ENCODE results near the gene AKAP8L.

Gene AKAP8L

DNA sequence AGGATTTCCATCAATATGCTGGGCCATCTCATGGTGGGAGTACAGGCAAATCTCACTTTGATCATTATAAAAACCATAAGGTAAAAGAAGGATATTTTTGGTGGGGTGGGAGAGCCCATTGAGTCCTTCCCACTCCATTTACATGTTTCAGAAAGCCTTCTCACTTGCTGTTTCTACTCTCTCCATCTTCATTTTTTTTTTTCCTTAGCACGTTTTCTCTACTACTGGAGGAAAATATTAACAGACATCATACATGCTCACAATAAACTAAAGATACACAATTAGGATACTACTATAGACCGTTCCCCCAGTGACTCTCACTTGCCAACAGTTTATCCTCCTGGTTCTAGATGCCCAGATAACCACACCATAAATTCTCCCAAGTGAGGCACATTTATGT, 37.4 kb downstream of the AKAP8L start:
- Histone ChIP-seq H3K27me3 (ENCODE audit: control insufficient read depth, insufficient read depth, low read length, poor library complexity, severe bottlenecking) (no peaks in the 10 kb centered on the region), H3K4me1 (ENCODE audit: control insufficient read depth, insufficient read depth, low read length) (peaks cover 7% of the 10 kb centered on the region), H3K36me3 (ENCODE audit: control insufficient read depth, insufficient read depth, low read length) (no peaks in the 10 kb centered on the region), H3K4me3 (ENCODE audit: insufficient read depth, low read depth, low read length) (no peak overlapping the region), H3K9me3 (ENCODE audit: control insufficient read depth, low read length) (no peaks in the 10 kb centered on the region), H3K27ac (ENCODE audit: insufficient read depth, low read depth, low read length, poor library complexity, severe bottlenecking) (peak overlapping the region; percentile 89)
- 92 to 95% methylated on average over 2 of the region's 2 CpGs for WGBS, 2 experiments

DNA sequence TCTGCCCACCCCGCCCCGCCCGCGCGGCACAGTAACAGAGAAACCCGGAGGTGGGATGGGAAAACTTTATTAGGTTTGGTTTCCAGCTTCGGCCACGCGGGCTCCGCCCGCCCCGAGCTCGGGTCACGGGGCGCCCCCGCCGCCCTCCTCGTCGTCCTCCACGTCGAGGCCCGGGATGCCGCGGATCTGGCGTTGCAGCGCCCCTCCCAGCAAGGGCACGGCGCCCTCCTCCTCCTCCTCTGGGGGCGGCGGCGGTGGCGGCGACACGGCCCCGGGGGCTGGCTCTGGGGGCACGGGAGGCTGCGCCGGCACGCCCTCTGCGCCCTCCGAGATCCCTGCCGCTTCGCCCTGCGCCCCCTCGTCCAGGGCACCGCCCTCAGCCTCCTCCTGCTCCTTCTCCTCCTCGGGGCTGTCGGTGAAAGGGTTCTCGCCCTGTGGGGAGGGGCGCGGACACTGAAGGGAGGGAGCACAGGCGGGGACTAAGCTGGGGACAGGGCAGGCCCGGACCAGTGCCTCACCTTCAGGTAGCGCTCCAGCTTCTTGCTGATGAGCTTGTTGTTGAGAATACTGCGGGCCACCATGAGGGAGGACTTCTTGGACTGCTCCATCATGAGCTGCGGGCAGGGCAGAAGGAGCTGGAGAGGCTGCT, 38.7 kb downstream of the AKAP8L start:
- H3K4me3 ChIP-seq (ENCODE audit: insufficient read depth, low read depth, low read length) = peak overlapping the region; percentile 52
- H3K27me3 ChIP-seq (ENCODE audit: control insufficient read depth, insufficient read depth, low read length, poor library complexity, severe bottlenecking) = no peaks in the 10 kb centered on the region
- peak overlapping the region; percentile 89 for H3K27ac ChIP-seq (ENCODE audit: insufficient read depth, low read depth, low read length, poor library complexity, severe bottlenecking)
- no peaks in the 10 kb centered on the region for H3K9me3 ChIP-seq (ENCODE audit: control insufficient read depth, low read length)
- H3K4me1 ChIP-seq (ENCODE audit: control insufficient read depth, insufficient read depth, low read length) = peaks cover 7% of the 10 kb centered on the region
- no peaks in the 10 kb centered on the region for H3K36me3 ChIP-seq (ENCODE audit: control insufficient read depth, insufficient read depth, low read length)
- 1% methylated on average over 56 of the region's 56 CpGs for WGBS, 2 experiments

DNA sequence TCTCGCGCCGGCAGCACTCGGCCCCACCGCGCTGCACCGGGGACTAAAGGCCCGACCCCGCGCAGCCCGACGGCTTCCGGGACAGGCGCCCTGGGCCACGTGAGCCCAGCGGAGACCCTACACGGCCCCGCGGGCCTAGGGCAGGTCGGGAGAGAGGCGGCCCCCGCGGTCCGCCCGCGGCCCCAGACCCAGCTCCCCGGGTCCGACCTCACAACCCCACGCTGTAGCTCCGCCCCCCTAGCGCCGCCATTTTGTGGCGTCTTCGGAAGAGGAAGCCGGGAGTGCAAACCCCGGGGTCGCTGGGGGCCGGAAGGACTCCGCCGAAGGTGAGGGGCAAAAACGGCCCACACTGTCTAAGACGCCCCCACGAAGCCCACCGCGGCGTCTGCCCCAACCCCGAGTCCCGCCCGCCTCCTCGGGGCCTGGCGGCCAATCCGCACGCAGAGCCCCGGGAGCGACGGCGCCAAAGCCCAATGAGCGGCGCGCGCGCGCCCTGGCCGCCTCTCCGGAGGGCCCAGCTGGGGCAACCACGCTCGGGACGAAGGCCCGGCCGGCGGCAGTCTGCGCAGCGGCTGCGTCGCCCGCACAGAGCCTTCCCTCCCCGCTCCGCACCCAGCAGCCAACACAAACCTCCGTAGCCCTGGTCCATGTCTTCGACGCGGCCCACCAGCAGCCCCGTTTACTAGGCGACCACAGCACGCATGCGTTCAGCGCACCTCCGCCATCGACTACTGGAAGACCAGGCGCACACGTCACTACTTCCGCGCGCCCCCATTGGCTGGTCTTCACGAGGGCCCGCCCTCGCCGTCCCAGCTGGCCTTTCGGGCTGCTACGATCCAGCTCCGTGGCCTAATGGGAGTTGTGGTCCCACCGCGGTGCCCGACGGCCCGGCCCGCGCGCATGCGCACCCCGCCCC, 39.4 kb downstream of the AKAP8L start, which contains the start of gene AKAP8:
AKAP8 (minus strand) TSS at position 705 of the 916 bp plus-strand sequence; CDS start at position 649, 56 bp downstream.
- Histone ChIP-seq H3K27ac (ENCODE audit: insufficient read depth, low read depth, low read length, poor library complexity, severe bottlenecking) (peak within 1 kb of the TSS; percentile 96), H3K27me3 (ENCODE audit: control insufficient read depth, insufficient read depth, low read length, poor library complexity, severe bottlenecking) (no peaks in the 10 kb centered on the region), H3K9me3 (ENCODE audit: control insufficient read depth, low read length) (no peaks in the 10 kb centered on the region), H3K4me1 (ENCODE audit: control insufficient read depth, insufficient read depth, low read length) (peaks cover 7% of the 10 kb centered on the region), H3K36me3 (ENCODE audit: control insufficient read depth, insufficient read depth, low read length) (no peaks in the 10 kb centered on the region), H3K4me3 (ENCODE audit: insufficient read depth, low read depth, low read length) (peak within 1 kb of the TSS; percentile 74)
- 0% methylated on average over 111 of the region's 111 CpGs for WGBS, 2 experiments

DNA sequence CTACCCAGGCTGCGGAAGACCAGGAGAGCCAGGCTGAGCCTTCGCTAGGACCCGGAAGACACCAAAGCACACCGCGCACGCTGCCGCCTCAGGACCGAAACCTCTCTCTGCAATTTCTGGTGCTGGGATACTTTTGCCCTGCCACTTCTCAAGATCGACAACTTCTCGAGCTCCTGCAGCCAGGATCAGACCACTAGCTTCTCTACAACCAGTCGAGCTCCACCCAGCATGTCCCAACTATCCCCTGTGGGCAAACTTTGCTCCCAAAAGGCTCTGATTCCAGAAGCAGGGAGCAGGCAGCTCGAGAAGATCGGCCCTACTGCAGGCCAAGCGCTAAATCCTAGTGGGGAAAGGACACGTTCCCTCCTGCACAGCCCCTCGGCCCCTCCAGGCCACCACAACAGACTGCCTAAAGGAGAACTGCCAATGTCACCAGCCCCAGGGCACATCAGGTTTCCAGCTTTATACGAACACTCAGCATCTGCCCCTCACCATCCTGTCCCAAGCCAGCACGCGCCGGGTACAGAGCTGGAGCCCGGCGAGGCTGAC, 40.2 kb downstream of the AKAP8L start:
- Histone ChIP-seq H3K9me3 (ENCODE audit: control insufficient read depth, low read length) (no peaks in the 10 kb centered on the region), H3K27ac (ENCODE audit: insufficient read depth, low read depth, low read length, poor library complexity, severe bottlenecking) (peak overlapping the region; percentile 96), H3K27me3 (ENCODE audit: control insufficient read depth, insufficient read depth, low read length, poor library complexity, severe bottlenecking) (no peaks in the 10 kb centered on the region), H3K4me1 (ENCODE audit: control insufficient read depth, insufficient read depth, low read length) (peaks cover 7% of the 10 kb centered on the region), H3K36me3 (ENCODE audit: control insufficient read depth, insufficient read depth, low read length) (no peaks in the 10 kb centered on the region), H3K4me3 (ENCODE audit: insufficient read depth, low read depth, low read length) (peak overlapping the region; percentile 74)
- 0% methylated on average over 22 of the region's 22 CpGs for WGBS, 2 experiments

DNA sequence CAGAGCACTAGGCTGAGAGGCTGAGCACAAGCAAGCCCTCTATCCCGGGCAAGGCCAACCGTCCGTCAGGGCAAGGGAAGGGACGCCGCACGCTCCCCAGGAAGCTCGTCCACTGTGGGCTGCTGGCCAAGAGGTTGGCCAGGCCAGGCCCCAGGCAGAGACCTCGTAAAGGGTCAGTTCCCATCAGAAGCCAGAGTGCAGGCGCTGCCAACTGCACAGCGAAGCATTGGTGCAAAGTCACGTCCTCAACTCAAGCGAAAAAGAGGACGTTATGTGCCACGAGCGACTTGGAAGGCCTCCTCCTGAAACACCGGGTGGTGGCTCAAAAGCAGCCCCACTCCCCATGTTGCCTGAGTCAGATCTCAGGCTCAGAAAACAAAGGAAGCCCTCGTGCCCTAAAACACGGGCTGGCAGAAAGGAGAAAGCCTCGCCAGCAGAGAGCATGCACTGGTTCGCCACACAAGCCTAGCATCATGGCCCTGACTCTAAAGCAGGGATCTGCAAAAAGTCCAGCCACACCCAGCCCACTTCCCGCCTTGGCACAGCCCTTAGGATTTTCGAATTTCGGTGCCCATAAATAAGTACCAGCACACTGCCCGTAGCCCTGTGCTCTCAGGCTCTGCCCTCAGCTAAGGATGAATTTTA, 43.9 kb downstream of the AKAP8L start:
- H3K9me3 ChIP-seq (ENCODE audit: control insufficient read depth, low read length) = no peaks in the 10 kb centered on the region
- H3K27me3 ChIP-seq (ENCODE audit: control insufficient read depth, insufficient read depth, low read length, poor library complexity, severe bottlenecking) = no peaks in the 10 kb centered on the region
- H3K4me3 ChIP-seq (ENCODE audit: insufficient read depth, low read depth, low read length) = no peak overlapping the region
- H3K36me3 ChIP-seq (ENCODE audit: control insufficient read depth, insufficient read depth, low read length) = peaks cover 27% of the 10 kb centered on the region
- WGBS, 2 experiments = 93 to 94% methylated on average over 24 of the region's 24 CpGs
- no peaks in the 10 kb centered on the region for H3K4me1 ChIP-seq (ENCODE audit: control insufficient read depth, insufficient read depth, low read length)
- H3K27ac ChIP-seq (ENCODE audit: insufficient read depth, low read depth, low read length, poor library complexity, severe bottlenecking) = no peak overlapping the region

DNA sequence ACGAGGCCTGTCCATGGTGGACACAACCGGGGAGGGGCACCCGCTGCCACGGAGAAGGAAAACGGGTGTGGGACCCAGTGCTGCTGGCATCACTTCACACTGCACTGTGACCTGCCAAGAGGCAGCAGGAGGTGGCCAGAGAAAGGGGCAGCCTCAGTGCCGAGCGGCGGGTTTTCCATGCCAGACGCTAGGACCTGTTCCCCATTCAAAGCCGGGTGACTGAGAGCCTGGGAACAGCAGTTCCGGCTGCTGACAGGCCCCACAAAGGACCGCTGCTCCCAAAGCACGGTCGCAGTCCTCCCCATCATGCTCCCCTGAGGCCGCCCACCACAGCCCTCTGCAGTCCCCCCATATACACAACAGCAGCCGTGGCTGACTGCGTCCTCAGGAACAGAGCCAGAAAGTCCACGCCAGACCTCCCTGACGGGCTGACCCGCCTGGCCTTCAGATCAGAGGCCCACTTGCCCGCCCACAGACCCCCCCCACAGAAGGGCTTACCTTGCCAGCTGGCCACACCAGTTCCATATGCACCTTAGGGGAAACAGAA, 44.6 kb downstream of the AKAP8L start:
- no peaks in the 10 kb centered on the region for H3K27me3 ChIP-seq (ENCODE audit: control insufficient read depth, insufficient read depth, low read length, poor library complexity, severe bottlenecking)
- H3K36me3 ChIP-seq (ENCODE audit: control insufficient read depth, insufficient read depth, low read length) = peaks cover 34% of the 10 kb centered on the region
- WGBS, 2 experiments = 87 to 89% methylated on average over 21 of the region's 21 CpGs
- H3K4me1 ChIP-seq (ENCODE audit: control insufficient read depth, insufficient read depth, low read length) = no peaks in the 10 kb centered on the region
- no peak overlapping the region for H3K4me3 ChIP-seq (ENCODE audit: insufficient read depth, low read depth, low read length)
- no peaks in the 10 kb centered on the region for H3K9me3 ChIP-seq (ENCODE audit: control insufficient read depth, low read length)
- H3K27ac ChIP-seq (ENCODE audit: insufficient read depth, low read depth, low read length, poor library complexity, severe bottlenecking) = no peak overlapping the region

DNA sequence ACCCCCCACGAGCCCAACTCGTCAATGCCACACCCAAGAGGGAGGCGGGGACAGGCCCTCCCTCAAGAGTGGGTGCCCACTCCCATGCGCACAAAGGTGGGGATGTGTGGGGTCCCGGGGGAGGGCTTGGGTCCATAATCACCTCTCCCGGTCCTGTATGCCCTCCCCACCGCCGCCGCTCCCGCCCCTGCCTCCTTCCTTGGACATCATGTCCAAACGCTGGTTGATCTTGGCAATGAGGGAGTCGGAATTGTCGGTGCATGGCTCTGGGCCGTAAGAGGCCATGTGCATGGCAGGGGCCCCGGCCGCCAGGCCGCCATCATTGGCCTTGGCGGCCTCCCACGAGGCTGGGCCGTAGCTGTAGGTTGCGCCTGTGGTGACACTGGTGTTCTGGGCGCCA, 45.1 kb downstream of the AKAP8L start:
- 96 to 97% methylated on average over 22 of the region's 22 CpGs for WGBS, 2 experiments
- H3K4me1 ChIP-seq (ENCODE audit: control insufficient read depth, insufficient read depth, low read length) = no peaks in the 10 kb centered on the region
- H3K27me3 ChIP-seq (ENCODE audit: control insufficient read depth, insufficient read depth, low read length, poor library complexity, severe bottlenecking) = no peaks in the 10 kb centered on the region
- peaks cover 39% of the 10 kb centered on the region for H3K36me3 ChIP-seq (ENCODE audit: control insufficient read depth, insufficient read depth, low read length)
- no peak overlapping the region for H3K27ac ChIP-seq (ENCODE audit: insufficient read depth, low read depth, low read length, poor library complexity, severe bottlenecking)
- no peak overlapping the region for H3K4me3 ChIP-seq (ENCODE audit: insufficient read depth, low read depth, low read length)
- no peaks in the 10 kb centered on the region for H3K9me3 ChIP-seq (ENCODE audit: control insufficient read depth, low read length)

DNA sequence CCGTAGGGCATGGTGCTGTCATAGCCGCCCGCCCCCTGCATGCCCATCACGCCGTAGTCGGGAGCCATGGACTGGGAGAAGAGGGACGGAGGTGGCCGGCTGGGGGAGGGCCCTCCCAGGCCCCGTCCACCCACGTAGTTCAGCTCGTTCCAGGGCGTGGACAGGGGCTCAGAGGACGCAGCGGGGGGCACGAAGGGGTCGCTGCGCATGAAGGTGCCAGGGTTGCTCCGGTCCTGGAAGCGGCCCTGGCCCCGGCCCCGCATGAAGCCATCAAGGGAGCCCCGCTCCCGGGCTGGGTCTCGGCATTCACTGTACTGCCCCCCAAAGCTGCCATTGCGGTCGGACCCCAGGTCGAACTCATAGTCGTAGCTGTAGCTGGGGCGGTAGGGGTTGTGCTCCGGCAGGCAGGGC, 45.9 kb downstream of the AKAP8L start:
- no peaks in the 10 kb centered on the region for H3K9me3 ChIP-seq (ENCODE audit: control insufficient read depth, low read length)
- H3K4me1 ChIP-seq (ENCODE audit: control insufficient read depth, insufficient read depth, low read length) = no peaks in the 10 kb centered on the region
- no peak overlapping the region for H3K27ac ChIP-seq (ENCODE audit: insufficient read depth, low read depth, low read length, poor library complexity, severe bottlenecking)
- WGBS, 2 experiments = 96% methylated on average over 30 of the region's 30 CpGs
- peaks cover 47% of the 10 kb centered on the region for H3K36me3 ChIP-seq (ENCODE audit: control insufficient read depth, insufficient read depth, low read length)
- H3K27me3 ChIP-seq (ENCODE audit: control insufficient read depth, insufficient read depth, low read length, poor library complexity, severe bottlenecking) = no peaks in the 10 kb centered on the region
- no peak overlapping the region for H3K4me3 ChIP-seq (ENCODE audit: insufficient read depth, low read depth, low read length)

DNA sequence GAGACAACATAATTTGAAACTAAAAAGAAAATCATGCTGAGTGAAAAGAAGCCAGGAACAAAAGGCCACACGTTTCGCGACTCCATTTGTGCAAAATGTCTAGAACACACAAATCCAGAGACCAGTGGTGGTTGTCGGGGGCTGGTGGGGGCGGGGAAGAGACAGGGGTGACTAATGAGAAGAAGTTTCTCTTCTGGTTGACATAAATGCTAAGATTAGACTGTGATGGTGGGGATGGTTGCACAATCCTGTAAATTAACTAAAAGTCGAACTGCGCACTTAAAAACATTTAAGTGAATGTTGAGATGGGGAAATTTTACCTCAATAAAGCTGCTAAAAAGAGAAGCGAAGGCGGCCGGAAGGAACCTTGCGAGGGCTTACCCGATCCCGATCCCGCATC, 46.3 kb downstream of the AKAP8L start:
- peaks cover 51% of the 10 kb centered on the region for H3K36me3 ChIP-seq (ENCODE audit: control insufficient read depth, insufficient read depth, low read length)
- H3K4me3 ChIP-seq (ENCODE audit: insufficient read depth, low read depth, low read length) = no peak overlapping the region
- no peak overlapping the region for H3K27ac ChIP-seq (ENCODE audit: insufficient read depth, low read depth, low read length, poor library complexity, severe bottlenecking)
- 97% methylated on average over 14 of the region's 14 CpGs for WGBS, 2 experiments
- H3K27me3 ChIP-seq (ENCODE audit: control insufficient read depth, insufficient read depth, low read length, poor library complexity, severe bottlenecking) = no peaks in the 10 kb centered on the region
- H3K9me3 ChIP-seq (ENCODE audit: control insufficient read depth, low read length) = no peaks in the 10 kb centered on the region
- H3K4me1 ChIP-seq (ENCODE audit: control insufficient read depth, insufficient read depth, low read length) = no peaks in the 10 kb centered on the region
